MM.1S (cell line): ENCODE data around the gene SPECC1L.

Experiments used
- EZH2 ChIP-seq: fragments of 300-600 bp; sonication (generic); optimal IDR thresholded peaks from 2 replicates; pipeline ENCODE3; 2017; ENCODE audit warnings: low read depth, mild to moderate bottlenecking, antibody characterized with exemption, low read length, mixed read lengths
- EZH2phosphoT487 ChIP-seq: fragments of 300-600 bp; sonication (generic); IDR thresholded peaks from 2 replicates; pipeline ENCODE4 v1.6.1; 2018; ENCODE audit warnings: antibody characterized with exemption, low read length
- TF ChIP-seq, protein P1 (sequence below): fragments of 300-600 bp; sonication (generic); IDR thresholded peaks from 2 replicates; pipeline ENCODE4 v1.5.1; 2016; ENCODE audit warnings: antibody characterized with exemption, low read length, mixed read lengths

DNA sequence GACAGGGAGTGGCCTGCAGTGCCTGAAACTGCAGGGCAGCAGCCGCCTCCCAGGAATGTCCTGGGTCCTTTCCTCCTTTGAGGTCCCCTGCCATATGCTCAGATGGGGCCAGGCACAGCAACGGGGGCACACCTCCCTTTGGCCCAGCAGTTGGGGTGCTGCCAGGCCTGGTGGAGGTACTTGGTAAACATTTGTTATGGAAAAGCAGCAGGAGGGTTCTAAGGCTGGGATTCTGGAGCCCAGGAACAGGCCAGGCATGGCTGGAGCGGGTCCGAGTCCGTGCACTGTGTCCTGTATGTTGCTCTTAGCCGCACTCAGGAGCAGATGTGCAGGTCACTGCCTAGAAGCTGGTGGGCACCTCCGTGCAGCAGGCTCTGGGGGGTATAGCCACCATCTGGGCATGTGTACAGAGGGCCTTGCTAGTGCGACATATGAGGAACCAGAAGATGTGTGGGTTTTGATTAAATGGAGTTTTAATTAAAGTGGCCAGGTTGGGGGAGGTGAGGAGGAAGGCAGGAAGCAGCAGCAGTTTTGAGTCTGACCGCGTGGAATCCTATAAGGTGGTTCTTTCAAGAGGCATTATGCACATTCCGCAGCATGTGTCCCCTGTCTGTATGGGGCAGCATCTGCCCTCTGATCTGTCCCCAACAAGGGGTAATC lies 158.2 kb downstream of the SPECC1L start:
- TF ChIP-seq, protein P1, sequence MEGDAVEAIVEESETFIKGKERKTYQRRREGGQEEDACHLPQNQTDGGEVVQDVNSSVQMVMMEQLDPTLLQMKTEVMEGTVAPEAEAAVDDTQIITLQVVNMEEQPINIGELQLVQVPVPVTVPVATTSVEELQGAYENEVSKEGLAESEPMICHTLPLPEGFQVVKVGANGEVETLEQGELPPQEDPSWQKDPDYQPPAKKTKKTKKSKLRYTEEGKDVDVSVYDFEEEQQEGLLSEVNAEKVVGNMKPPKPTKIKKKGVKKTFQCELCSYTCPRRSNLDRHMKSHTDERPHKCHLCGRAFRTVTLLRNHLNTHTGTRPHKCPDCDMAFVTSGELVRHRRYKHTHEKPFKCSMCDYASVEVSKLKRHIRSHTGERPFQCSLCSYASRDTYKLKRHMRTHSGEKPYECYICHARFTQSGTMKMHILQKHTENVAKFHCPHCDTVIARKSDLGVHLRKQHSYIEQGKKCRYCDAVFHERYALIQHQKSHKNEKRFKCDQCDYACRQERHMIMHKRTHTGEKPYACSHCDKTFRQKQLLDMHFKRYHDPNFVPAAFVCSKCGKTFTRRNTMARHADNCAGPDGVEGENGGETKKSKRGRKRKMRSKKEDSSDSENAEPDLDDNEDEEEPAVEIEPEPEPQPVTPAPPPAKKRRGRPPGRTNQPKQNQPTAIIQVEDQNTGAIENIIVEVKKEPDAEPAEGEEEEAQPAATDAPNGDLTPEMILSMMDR = no peak
- TF ChIP-seq EZH2 = no peak
- no peak for TF ChIP-seq EZH2phosphoT487
